ENCODE results near the gene HEPACAM2. TPM values are rescaled to one million over a fixed set of nuclear protein-coding genes. Genes with fewer than 3 reads are reported as not detected.

HEPACAM2 gene
- total RNA-seq, 1 experiment from 2014 or later = not detected

- H3K4ac ChIP-seq (ENCODE audit: low read depth, low read length) = no peak within 1 kb of the TSS
- no peak for TF ChIP-seq CTCF (conservative IDR thresholded peaks at IDR 0.05)
- no CpG with 5 or more reads among the region's 2 CpGs for WGBS (ENCODE audit: extremely low coverage, insufficient read length, low lambda C conversion rate)
- no peak within 1 kb of the TSS for H2BK12ac ChIP-seq (ENCODE audit: insufficient read length, low read depth, low read length)
- no peak within 1 kb of the TSS for H3K9ac ChIP-seq (ENCODE audit: extremely low read depth, insufficient read length, low read length)
- DNase-seq = no peak
- H3K23ac ChIP-seq (ENCODE audit: insufficient read length, low read depth, low read length) = no peak within 1 kb of the TSS
- H3K4me2 ChIP-seq (ENCODE audit: insufficient read depth, insufficient read length, low read length) = no peak within 1 kb of the TSS
- no peak within 1 kb of the TSS for H3K4me3 Mint-ChIP-seq
- H4K8ac ChIP-seq (replicated peaks; ENCODE audit: insufficient read length, low read depth, low read length) = no peak within 1 kb of the TSS
- H4K20me1 ChIP-seq (ENCODE audit: control insufficient read depth, insufficient read depth, insufficient read length) = peaks cover 3% of the 10 kb centered on the region
- no peaks in the 10 kb centered on the region for H3K9me3 Mint-ChIP-seq
- H3K36me3 Mint-ChIP-seq (ENCODE audit: insufficient read depth in 1 of 3, low read depth in 3 of 3) = no peaks in the 10 kb centered on the region
- no peak within 1 kb of the TSS for H4K5ac ChIP-seq (ENCODE audit: insufficient read length, low read depth, low read length)
- no peak within 1 kb of the TSS for H3K14ac ChIP-seq (ENCODE audit: insufficient read depth, low read length)
- no peaks in the 10 kb centered on the region; the same call in 1 of the 2 replicates for H3K4me1 ChIP-seq (ENCODE audit: insufficient read depth, low read length)
- H2BK15ac ChIP-seq (ENCODE audit: low read depth, low read length) = no peak within 1 kb of the TSS
- H2BK20ac ChIP-seq (ENCODE audit: low read depth, low read length, poor library complexity, severe bottlenecking) = no peak within 1 kb of the TSS
- no peak within 1 kb of the TSS for H3T11ph ChIP-seq (ENCODE audit: low read length)
- H3K9me3 ChIP-seq (ENCODE audit: control insufficient read depth, low read depth, low read length) = no peaks in the 10 kb centered on the region
- H3K56ac ChIP-seq (ENCODE audit: insufficient read length, low read depth, low read length) = no peak within 1 kb of the TSS
- H3K18ac ChIP-seq (ENCODE audit: insufficient read length, low read depth, low read length) = no peak within 1 kb of the TSS
- H2BK5ac ChIP-seq (ENCODE audit: insufficient read length, low read length) = no peak within 1 kb of the TSS
- H2AK5ac ChIP-seq (ENCODE audit: insufficient read length, low read length) = no peak within 1 kb of the TSS
- no peak within 1 kb of the TSS for H2AFZ ChIP-seq (ENCODE audit: low read length)
- no peaks in the 10 kb centered on the region; the same call in none of the 2 replicates for H3K27me3 Mint-ChIP-seq (ENCODE audit: low read depth)
- peaks cover 3 to 19% of the 10 kb centered on the region in 2 experiments; a peak in 3 of 4 replicates for H3K4me1 Mint-ChIP-seq
- H3K27ac ChIP-seq (ENCODE audit: insufficient read length, low read depth, low read length) = no peak within 1 kb of the TSS
- no peak within 1 kb of the TSS for H3K27ac Mint-ChIP-seq
- no peaks in the 10 kb centered on the region for H3K27me3 ChIP-seq (ENCODE audit: insufficient read depth, low read length)
- no peaks in the 10 kb centered on the region for H3K79me2 ChIP-seq (ENCODE audit: insufficient read depth, low read length)
- H2BK120ac ChIP-seq (ENCODE audit: low read depth, low read length, poor library complexity, severe bottlenecking) = no peak within 1 kb of the TSS
- H3K23me2 ChIP-seq (ENCODE audit: insufficient read length, low read depth, low read length, poor library complexity, severe bottlenecking) = no peaks in the 10 kb centered on the region
- H3K79me1 ChIP-seq (ENCODE audit: insufficient read depth, low read depth, low read length, poor library complexity, severe bottlenecking) = no peaks in the 10 kb centered on the region
- H4K91ac ChIP-seq (ENCODE audit: insufficient read length, low read depth, low read length) = no peak within 1 kb of the TSS
These were observed 78.1 kb downstream of the HEPACAM2 start, which contains the start of gene SAMD9L for GRCh38 chr7:93148144-93148543. Gene SAMD9L (minus strand): TSS chr7:93148385. CDS start chr7:93135971, 12,414 bp downstream.
